WERI-Rb-1 (cell line): ENCODE data around the gene MRPL10.

Experiments used
- DNase-seq: peaks from one replicate; pipeline ENCODE4 v3.0.0-alpha.2; 2020
- H3K27ac ChIP-seq: fragments of 250-450 bp; sonication (Bioruptor Pico); 2 replicates; pipeline ENCODE4 v1.5.1; 2020; ENCODE audit warnings: mild to moderate bottlenecking, moderate library complexity
- H3K27me3 ChIP-seq: fragments of 250-450 bp; sonication (Bioruptor Pico); 2 replicates; pipeline ENCODE4 v1.5.1; 2021; ENCODE audit warnings: mild to moderate bottlenecking, low read depth, moderate library complexity; ENCODE audit not compliant: insufficient read depth, severe bottlenecking
- H3K36me3 ChIP-seq: fragments of 250-450 bp; sonication (Bioruptor Pico); 2 replicates; pipeline ENCODE4 v1.5.1; 2020; ENCODE audit warnings: mild to moderate bottlenecking, moderate library complexity
- H3K4me3 ChIP-seq: 2 replicates; pipeline ENCODE4 v1.5.1; 2011; ENCODE audit warnings: low read depth, mild to moderate bottlenecking, control low read depth, low read length
- H3K9me3 ChIP-seq: fragments of 250-450 bp; sonication (Bioruptor Pico); 2 replicates; pipeline ENCODE4 v1.5.1; 2021; ENCODE audit warnings: mild to moderate bottlenecking, moderate library complexity; ENCODE audit not compliant: severe bottlenecking
- CTCF ChIP-seq: IDR thresholded peaks from 2 replicates; pipeline ENCODE4 v1.5.1; 2011; ENCODE audit warnings: low read depth, mild to moderate bottlenecking, control low read depth, inconsistent platforms, low read length

The MRPL10 gene

GRCh38 chr17:47875011-47875985, 44.0 kb upstream of the MRPL10 start:
- no peaks in the 10 kb centered on the region for H3K27me3 ChIP-seq
- no peak for TF ChIP-seq CTCF
- no peaks in the 10 kb centered on the region for H3K36me3 ChIP-seq
- H3K27ac ChIP-seq, result no peak overlapping the region
- H3K9me3 ChIP-seq, result no peaks in the 10 kb centered on the region
- no peak for DNase-seq
- no peak overlapping the region for H3K4me3 ChIP-seq

GRCh38 chr17:47873200-47874090, 42.1 kb upstream of the MRPL10 start:
- Histone ChIP-seq H3K36me3 (no peaks in the 10 kb centered on the region), H3K4me3 (no peak overlapping the region), H3K27me3 (no peaks in the 10 kb centered on the region), H3K9me3 (no peaks in the 10 kb centered on the region), H3K27ac (no peak overlapping the region)
- DNase-seq, result no peak
- TF ChIP-seq CTCF, result no peak

GRCh38 chr17:47872651-47873161, 41.4 kb upstream of the MRPL10 start:
- no peaks in the 10 kb centered on the region for H3K27me3 ChIP-seq
- no peak for DNase-seq
- no peak for TF ChIP-seq CTCF
- no peaks in the 10 kb centered on the region for H3K36me3 ChIP-seq
- no peak overlapping the region for H3K27ac ChIP-seq
- no peaks in the 10 kb centered on the region for H3K9me3 ChIP-seq
- no peak overlapping the region for H3K4me3 ChIP-seq

- Histone ChIP-seq H3K4me3 (no peak overlapping the region), H3K36me3 (no peaks in the 10 kb centered on the region), H3K27ac (no peak overlapping the region), H3K9me3 (no peaks in the 10 kb centered on the region), H3K27me3 (no peaks in the 10 kb centered on the region)
- no peak for TF ChIP-seq CTCF
- no peak for DNase-seq
These were observed 40.8 kb upstream of the MRPL10 start for GRCh38 chr17:47872019-47872650.

GRCh38 chr17:47871048-47871447, 39.7 kb upstream of the MRPL10 start:
- no peak for DNase-seq
- H3K4me3 ChIP-seq, result no peak overlapping the region
- no peak for TF ChIP-seq CTCF
- no peaks in the 10 kb centered on the region for H3K27me3 ChIP-seq
- H3K27ac ChIP-seq, result no peak overlapping the region
- H3K9me3 ChIP-seq, result no peaks in the 10 kb centered on the region
- no peaks in the 10 kb centered on the region for H3K36me3 ChIP-seq
